Cortex of kidney (tissue), 1 donor: Measurements from ENCODE around the gene MYOF.
"Not testable (repeated sequence)": the region's sequence is repeated elsewhere in the genome, so short reads cannot be mapped to it uniquely, and the experiment has no call there.

ENCODE experiments used
- DNase-seq: peaks from one replicate; lab custom pipeline; 2025; lab: John Stamatoyannopoulos, UW

MYOF gene

DNA sequence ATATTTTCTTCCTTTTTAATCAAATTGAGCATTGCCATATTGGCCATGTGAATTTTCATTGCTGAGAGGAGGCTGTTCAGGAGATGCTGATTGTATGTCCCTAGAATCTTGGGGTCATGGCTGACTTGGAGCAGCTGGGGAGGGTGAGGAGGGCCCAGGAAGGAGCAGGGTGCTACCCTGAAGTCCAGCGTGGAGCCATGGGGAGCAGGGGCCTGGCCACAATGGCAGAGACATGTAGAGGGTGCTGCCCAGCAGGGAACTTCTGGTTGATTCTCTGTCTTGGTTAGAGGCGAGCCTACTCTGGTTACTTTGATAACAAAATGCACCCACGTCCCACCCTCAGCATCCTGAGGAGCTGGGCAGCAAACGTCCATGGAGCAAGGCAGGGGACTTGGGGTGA lies 186.0 kb downstream of the MYOF start:
- DNase-seq, result no peak

DNA sequence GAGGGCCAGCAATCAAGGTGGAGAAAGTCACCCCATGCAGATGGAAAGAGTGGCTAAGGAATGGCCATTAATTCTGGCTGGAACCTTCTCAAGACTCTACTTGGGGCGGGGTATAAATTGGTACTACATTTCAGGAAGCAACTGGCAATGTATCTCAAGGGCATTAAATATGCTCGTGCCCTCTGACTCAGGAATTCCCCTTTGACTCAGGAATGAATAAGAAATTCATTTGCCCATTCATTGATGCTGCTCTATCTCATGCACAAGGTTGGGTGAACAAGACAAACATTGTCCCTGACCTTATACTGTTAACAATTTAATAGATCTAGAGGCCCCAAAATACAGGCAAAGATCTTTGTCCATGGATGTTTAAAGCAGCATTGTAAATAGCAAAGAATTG lies 188.1 kb downstream of the MYOF start:
- DNase-seq, result no peak

DNA sequence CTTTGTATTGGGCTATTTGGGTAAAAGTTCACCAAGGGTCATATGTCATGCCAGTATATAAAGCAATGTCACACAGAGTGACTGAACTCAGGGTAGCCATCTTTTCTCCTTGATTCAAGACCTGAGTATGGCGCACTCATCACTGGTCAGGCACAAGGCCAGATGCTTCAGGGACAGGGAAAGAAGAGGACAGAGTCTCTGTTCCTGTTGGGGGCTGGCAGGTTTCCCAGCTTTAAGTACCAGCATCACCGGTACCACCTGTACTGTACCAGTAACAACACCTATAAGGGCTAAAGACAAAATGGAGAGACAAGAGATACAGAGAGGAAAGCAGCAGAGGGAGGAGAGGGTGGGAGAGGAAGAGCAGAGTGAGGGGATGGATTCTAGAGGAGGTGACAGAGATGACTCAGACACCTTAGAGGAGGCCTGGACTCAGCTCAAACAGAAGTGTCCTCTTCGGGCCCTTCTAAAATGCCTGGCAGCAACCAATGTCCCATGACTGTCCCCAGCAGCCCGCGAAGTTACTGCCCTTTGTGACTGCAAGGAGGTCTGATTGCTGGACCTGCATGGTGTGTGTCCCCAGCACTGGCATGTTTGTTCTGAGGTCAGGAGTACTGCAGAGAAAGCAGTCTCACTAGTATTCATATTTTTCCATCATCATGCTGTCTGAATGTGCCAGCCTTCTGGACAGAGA lies 191.3 kb downstream of the MYOF start:
- no peak for DNase-seq

DNA sequence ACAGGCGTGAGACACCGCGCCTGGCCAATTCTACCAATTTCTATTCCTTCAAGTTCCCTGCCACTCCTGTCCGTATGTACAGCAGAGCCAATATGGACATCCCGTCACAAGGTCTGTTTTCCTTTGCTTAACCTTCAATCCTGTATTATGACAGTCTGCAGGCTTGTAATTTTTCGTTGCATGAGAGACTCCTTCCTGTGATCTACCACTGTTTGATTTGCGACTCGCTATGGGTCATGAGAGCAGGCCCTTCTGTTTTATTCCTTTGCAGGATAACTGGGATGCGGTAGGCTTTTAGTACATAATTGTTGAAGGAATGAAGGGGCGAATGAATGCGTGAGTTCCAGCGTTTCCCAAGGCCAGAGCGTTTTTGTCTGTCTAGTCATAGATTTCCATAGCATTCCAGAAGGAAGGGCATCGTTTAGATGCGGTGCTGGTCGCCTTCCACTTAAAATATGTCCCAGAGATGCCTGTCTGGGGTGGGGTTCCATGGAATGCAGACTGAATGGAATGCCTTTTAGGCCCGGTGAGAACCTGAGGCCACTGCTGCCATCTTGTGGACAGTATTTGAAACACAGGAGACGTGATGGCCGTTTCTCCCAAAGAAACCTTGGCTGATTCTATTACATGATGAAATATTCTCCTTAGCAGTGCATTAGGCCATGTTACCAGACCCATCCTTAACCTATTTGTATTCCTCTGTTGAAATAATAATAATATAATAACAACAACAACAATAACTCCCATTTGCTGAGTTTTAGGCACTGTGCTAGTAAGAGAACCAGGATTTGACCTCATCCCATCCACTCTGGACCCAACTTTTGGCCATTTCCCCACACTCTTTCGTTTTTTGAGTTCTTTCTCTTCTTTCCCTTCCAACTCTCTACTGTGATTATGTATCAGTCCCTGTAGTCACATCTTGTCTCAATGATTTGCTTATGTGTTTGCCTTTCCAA lies 193.2 kb downstream of the MYOF start:
- DNase-seq, result no peak

DNA sequence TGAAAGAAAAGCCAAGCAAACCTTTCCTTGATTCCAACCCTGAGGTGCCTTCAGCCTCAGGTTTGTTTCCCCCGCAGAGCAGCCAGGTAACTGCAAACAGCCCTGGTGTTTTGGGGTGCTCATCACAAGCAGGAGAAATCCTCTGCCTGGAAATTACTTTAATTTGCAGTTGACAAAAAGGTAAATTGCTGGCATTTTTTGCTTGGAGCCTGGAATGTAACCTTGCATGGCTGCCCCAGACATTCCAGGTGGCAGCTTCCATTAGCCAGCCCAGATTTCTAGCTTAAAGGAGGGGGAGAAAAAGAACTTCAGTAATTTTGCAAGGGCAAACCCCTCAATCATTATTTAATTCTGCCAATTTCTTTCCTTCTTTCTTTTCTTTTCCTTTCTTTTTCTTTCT lies 194.4 kb downstream of the MYOF start:
- DNase-seq, result no peak

DNA sequence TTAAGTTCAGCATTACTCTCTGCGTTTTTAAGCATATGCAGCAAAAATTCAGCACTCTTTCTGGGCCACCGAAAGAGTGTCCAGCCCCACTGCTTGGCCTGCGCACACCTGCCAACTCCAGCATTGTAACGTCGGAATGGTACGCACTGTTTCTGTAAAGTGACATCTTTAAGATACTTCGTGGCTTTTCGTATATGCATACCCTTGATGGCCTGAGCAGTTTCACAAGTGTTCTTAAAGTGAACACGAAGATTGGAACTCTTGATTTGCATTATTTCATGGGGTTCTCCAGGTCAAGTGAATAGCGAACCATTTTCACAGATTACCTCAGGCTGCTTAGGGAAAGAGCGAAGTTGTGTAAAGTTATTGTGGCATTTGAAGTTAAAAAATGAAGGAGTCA lies 197.9 kb downstream of the MYOF start:
- not testable (repeated sequence) for DNase-seq

DNA sequence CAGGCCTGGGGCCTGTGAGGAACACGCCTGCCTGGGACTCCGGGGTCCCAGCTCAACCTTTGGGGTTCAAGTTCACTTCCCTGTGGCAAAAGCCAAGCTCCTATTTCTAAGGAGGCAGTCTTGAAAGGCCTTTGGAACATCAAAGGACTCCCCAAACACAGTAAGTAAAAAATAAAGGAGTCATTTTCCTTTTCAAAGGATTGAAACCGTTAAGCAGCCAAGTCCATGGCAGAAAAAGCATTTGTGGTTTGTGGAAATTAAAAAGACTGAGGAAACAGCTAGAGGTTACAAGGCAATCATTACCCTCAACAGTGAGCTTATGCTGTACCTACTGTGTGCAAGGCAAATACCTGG lies 200.8 kb downstream of the MYOF start:
- DNase-seq, result no peak

DNA sequence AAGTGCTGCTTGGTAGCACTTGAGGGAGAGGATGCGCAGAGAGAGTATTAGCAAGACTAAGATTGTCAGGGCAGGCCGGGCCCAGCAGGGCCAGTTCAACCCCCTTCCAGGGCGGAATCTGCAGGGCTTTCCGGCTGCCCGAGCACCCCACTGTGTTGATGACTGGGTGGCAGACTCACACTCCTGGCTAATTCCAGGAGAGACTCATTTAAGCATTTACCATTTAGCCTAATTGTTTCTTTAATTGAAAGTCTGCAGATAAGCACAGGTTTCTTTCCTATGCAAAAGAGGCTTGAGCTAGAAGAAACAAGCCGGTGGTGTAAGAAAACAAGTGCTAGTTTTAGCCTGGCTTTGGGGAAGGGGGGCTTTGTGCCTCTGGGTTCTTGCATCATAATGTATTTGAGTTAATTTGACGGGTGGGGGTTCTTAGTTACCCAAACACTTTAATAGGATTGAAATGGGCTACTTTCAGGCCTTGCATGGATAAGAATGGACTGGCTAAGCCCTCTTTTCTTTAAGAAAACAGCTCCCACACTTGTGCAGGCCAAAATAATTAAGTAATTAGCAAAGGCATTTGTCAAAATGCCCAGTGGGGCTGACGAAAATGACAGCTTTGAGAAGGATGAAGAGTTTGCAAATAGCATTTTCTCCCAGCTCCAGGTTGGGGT lies 201.3 kb downstream of the MYOF start:
- no peak for DNase-seq

DNA sequence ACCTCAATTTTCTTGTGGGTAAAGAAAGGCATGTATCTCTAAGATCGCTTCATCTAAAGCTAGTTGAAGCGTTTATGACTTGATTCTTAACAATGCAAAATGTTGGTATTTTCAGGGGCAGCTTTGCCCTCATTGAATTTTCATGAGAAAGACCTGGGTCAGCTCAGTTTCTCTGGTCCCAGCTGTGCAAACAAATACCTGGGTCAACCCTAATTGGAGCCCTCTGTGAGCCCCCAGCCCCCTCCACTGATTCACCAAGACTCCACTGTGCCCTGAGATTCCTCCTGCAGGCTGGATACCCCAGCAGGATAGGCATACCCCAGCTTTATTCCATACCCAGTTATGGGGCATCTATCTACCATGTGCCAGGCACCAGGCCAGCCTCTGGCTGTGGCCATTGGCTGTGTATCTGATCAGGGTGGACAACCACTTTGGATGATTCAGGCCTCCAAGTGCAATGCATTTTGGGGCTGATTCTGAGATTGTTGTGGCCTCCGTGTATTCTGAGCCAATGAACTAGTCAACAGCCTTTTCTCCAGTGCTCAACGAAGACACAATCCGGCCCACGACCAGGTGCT lies 201.9 kb downstream of the MYOF start:
- DNase-seq, result no peak

DNA sequence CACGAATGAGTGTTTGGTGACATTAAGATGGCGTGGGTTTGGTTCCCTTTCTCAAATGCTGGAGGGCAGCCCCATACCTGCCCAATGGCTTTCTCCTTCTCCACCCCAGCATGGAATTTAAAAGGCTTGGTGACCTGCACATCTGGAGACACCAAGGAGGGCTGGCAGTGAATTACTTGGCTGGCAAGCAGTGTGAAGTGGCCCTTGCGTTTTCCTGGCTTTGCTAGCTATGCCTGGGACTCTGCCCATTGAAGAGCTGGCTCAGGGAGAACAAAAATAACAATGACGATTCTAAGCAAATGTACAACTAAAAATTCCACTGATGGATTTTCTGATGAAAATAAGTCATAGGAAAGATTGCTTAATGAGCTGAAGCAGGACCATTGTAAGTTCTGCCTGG lies 204.8 kb downstream of the MYOF start:
- no peak for DNase-seq

DNA sequence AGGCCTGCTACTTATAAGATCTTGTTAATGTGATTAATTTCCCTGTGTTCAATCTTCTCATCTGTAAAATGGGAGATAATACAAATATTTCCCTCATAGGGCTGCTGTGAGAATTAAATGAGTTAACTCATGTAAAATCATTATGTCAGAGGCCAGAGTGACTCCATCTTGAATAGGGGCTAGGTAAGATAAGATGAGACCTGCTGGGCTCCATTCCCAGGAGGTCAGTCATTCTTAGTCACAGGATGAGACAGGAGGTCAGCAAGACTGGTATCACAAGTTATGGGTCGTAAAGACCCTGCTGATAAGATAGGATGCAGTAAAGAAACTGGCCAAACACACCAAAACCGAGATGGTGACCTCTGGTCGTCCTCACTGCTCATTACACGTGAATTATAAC lies 207.7 kb downstream of the MYOF start:
- DNase-seq, result no peak

DNA sequence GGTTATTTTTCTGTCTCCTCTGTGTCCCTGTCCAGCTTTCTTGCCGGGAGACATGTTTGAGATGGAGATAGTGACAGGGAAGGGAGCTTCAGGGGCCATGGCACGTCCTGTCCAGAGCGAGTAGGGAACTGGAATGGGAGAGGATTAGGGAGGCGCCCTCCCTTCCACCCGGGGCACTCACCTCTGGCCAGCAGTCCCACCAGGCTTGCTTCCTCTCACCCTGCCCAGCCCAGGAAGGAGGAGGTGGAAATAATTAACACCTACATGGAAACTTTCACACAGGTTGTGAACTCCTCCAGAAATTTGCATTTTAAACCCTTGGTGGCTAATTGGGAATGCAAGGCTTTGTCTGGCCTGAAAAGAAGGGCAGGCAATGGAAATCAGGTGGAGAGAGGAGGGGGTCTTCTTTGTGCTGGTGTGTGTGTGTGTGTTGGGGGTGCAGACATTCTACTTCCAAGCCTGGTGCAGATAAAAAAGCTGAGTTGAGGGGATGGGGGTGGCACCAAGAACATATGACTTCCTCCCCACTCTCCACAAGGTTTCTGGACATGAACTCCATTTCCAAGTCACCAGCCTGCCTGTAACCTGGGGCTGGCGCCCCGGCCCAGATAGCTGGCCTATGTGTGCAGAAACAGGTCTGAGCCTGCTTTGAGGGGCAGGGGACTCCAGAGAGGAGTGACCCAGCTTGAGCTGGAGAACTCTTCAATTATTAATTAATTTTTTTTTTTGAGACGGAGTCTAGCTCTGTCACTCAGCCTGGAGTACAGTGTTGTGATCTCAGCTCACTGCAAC lies 209.1 kb downstream of the MYOF start:
- no peak for DNase-seq

DNA sequence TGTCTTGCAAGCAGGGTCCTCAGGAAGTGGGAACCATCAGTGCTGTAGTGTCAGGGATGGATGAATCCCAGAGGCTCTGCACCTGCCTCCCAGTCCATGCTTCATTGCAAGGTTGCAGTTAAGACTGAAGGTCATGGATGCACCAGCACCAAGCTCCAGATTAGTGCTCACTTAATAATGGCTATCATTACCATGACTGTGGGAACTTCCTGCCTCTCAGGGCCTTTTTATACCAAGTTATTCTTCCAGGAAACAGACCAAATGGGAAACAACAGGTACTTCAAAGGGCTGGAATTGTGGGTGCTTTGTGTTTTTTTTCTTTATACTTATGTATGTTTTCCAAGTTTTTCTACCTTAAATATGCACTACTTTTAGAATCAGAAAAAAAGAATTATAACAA lies 210.8 kb downstream of the MYOF start:
- DNase-seq, result no peak

DNA sequence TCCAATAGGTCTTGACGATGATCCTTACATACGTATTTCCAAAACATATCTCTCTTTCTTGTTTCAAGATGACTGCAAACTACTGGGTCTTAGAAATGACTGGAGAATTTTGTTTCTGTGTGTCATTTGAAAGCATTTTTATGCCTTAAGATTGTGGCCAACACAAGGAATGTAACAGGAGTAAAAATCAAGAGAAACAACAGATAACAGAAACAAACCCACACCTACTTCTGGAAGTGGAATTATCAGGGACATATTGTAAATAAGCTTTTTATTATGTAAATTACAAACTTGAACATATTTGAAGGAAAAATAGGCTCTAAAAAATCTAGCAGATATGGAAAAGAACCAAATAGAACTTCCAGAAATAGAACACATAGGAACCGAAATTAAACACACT lies 212.9 kb downstream of the MYOF start:
- no peak for DNase-seq

DNA sequence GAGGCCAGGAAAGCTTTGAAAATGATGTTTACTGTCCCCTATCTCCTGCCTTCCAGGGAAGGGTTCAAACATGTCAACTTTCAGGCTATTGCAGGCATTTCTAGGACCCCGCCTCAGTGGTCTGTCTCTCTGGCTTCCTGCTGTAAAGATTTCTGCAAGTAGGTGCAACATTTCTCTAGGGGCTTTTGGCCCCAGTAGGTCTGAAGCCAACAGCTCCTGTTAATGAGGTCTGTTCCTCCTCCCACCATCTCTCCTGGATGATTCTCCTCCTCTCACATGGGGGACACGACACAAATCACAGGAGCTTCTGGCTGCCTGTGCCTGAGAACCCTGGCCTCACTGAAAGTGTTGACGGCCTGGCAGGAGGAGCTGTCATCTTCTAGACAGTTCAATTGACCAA lies 214.1 kb downstream of the MYOF start:
- DNase-seq, result no peak

DNA sequence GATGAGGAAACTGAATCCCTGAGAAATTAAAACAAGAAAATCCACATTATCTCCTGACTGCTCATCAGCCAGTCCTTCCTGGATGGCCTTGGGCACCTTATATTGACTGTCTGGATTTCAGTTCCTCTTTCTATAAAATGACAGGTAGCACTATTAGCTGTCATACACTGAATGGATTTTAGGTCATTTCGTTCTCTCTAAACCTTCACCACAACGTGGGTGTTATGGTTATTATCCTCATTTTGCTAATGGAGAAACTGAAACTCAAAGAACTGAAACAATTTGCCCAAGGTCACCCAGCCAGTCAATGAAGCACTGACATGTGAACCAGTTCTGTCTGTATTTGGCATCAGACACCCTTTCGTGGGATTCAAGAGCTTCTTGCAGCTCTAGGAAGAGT lies 214.6 kb downstream of the MYOF start:
- DNase-seq, result no peak

DNA sequence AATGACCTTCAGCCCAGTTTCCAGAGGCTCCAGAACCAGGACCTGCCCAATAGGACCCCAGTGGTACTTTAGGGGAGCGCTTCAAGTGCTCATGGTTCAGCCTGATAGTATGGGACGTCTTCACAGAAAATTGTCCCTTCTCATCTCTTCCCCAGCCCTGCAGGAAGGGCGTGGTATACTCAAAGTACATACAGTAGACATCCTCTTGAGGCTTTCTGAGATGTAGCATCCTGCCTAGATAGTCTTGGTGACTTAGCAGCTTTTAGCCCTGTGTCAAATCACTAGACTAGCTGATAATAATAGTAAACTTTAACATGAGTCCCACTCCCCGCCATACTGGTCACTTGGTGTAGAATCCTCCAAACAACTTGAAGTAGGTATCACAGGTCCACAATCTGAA lies 215.3 kb downstream of the MYOF start:
- DNase-seq, result no peak

DNA sequence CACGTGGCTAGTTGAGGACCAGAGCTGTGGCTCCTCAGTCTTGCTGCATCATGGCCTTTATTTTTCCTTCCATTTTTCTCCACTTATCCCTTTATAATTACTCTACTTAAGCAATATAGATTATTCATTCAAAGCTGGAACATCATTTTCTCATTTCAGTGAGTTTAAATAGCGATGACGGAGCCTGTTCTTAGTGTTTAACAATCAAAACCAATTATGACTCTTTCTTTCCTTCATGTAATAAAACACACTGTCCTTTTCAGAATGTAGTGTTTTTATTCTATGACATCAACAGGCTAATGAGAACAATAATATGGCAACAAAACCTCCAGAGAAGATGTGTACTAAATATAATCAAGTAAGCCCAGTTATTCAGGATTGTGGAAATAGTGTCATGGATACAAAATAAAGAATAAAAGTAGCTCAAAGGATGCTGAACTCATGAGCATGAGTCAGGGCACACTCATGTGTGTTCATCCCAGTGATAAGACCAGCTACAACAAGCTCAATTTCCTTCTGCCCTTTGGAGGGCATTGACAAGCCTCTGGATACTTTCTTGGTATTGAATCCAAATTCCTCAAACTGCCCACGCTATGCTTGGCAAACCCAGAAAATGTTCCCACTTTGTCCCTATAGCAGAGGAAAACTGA lies 220.0 kb downstream of the MYOF start:
- DNase-seq, result no peak

DNA sequence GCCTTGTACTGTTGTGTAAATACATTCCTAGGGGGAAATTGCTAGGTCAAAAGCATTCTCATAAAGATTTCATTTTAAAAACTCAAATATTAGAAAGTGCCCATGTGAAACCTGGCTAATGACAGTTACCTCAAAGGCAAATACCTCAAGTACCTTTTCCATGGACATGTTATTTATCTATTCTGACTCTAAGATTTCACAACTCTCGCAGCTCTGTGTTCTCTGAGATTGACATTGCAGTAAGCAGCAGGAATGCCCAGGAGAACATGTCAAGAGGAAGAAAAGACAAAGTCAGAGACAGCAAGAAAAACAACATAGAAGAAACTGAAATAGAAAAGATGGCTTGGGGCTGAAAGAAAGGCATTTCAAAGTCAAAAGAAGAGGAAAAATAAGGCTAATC lies 221.0 kb downstream of the MYOF start:
- no peak for DNase-seq

DNA sequence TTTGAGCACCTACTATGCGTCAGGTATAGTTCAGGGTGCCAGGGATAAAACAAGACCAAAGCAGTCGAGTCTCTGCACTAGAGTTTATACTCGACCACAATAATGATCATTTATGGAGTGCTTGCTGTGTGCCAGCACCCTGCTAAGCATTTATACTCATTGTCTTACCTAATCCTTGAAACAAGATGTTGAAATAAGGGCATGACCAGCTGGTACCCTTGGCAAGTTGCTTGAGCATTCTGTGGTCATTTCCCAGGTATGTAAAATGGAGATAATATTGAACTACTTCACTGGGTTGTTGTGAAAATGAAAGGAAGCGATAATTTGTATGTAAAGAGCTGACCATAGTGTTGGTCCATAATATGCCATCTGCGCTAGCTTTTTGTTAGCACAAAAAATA lies 223.0 kb downstream of the MYOF start:
- no peak for DNase-seq
